Pancreas (tissue), 10 donors: ENCODE data around the gene GXYLT2. TPM values are rescaled to one million over a fixed set of nuclear protein-coding genes. Genes with fewer than 3 reads are reported as not detected.

ENCODE experiments used
- ATAC-seq, 4 donors: fragments of 200-7000 bp; cut with Tn5 transposase; one replicate each; pipeline versions ENCODE4 v1.8.0 to v1.9.1; 2020; ENCODE audit warnings: mild to moderate bottlenecking in 4 of 4, moderate library complexity in 4 of 4
- DNase-seq, 6 donors: peaks; one replicate each; pipeline ENCODE4 v3.0.0-alpha.2; 2020
- FAIRE-seq: peaks from 2 replicates; lab custom pipeline; 2012; peaks lifted over from hg19 to GRCh38; lab: Jason Lieb, UNC
- H3K27ac ChIP-seq, 4 donors: fragments of 200-600 bp; sonication (generic); 1 replicate in 3 of 4; 2 replicates in 1 of 4; pipeline versions ENCODE4 v1.5.0 to v1.8.0; 2020
- H3K27me3 ChIP-seq, 4 donors: fragments of 200-600 bp; one replicate each; pipeline ENCODE4 v1.8.0; 2021
- H3K36me3 ChIP-seq, 3 donors: fragments of 200-600 bp; sonication (generic) in 1 of 3; one replicate each; pipeline versions ENCODE4 v1.5.0 to v1.8.0; 2020 to 2021
- H3K4me1 ChIP-seq, 3 donors: fragments of 200-600 bp; one replicate each; pipeline ENCODE4 v1.8.0; 2021
- H3K4me3 ChIP-seq, 4 donors: fragments of 200-600 bp; sonication (generic) in 2 of 4; one replicate each; pipeline versions ENCODE4 v1.5.0 to v1.8.0; 2020 to 2021
- H3K9me3 ChIP-seq, 4 donors: fragments of 200-600 bp; one replicate each; pipeline ENCODE4 v1.8.0; 2021
- CTCF ChIP-seq, 4 donors: fragments of 200-600 bp; sonication (generic) in 3 of 4; IDR thresholded peaks; one replicate each; pipeline versions ENCODE4 v1.5.0 to v1.8.0; 2021; ENCODE audit warnings: antibody characterized with exemption in 4 of 4
- WGBS, 2 donors: extraction: QIAGEN DNeasy Blood & Tissue Kit; methylation state at CpG; one replicate each; pipeline ENCODE4 v1.1.7; 2013; 5-methylcytosine and 5-hydroxymethylcytosine counted together
- intact Hi-C, 3 donors: fragments of 100-400 bp; cut with DNase I; formaldehyde crosslinking; loops; one replicate each; pipeline versions ENCODE4 v1.11.1 to v1.14.2; 2022
- polyA plus RNA-seq, 2 donors: library from polyadenylated mRNA; stranded (reverse); fragments of 200-250 nt; gene quantifications; one replicate each; pipeline ENCODE4 v1.2.3, GENCODE V29; 2013
- total RNA-seq, 6 donors: library from RNA; stranded (reverse); fragmentation: NEBNext Ultra II Directional in 4 of 6; extraction: Animal tissue kit (Norgen Biotek cat#: 25700) in 4 of 6; gene quantifications; one replicate each; pipeline versions ENCODE4 v1.2.1 to v1.2.4, GENCODE V29; 2021 to 2023
- donor health status: healthy with polysubstance abuse.
- donor health status: DM: no; HTN: no; CAD: no; lungs with moderate emphysema.
- donor health status: DM: no; HTN: no; CAD: no.
- donor health status: control.
- donor health status: control.
- donor health status: Bipolar disorder and iron deficiency.
- donor health status: DM: yes; HTN: yes; CAD: no.
- donor health status: DM: no; HTN: no; CAD: no.
- donor health status: DM: no; HTN: no; CAD: no.
- donor health status: DM: yes; HTN: yes; CAD: no.

Gene GXYLT2
- total and polyA plus RNA-seq, 8 donors, result 0.19 to 7.5 (median 4.2) TPM

- TF ChIP-seq CTCF (IDR thresholded peaks at IDR 0.05), result no peak
- FAIRE-seq (no peak), ATAC-seq (no peak), DNase-seq (no peak)
- Histone ChIP-seq H3K4me1 (no peaks in the 10 kb centered on the region), H3K27ac (no peak overlapping the region), H3K4me3 (no peak overlapping the region), H3K36me3 (no peaks in the 10 kb centered on the region), H3K9me3 (no peaks in the 10 kb centered on the region), H3K27me3 (no peaks in the 10 kb centered on the region)
- 78 to 90% methylated on average over 6 of the region's 6 CpGs for WGBS, 2 donors
- intact Hi-C loops, result no loop called here
Observed at GRCh38 chr3:72951259-72951722, 63.4 kb downstream of the GXYLT2 start.

- WGBS, 2 donors, result 80 to 84% methylated on average over 7 of the region's 7 CpGs
- FAIRE-seq (no peak), ATAC-seq (no peak), DNase-seq (no peak)
- H3K4me3 ChIP-seq, result no peak overlapping the region
- H3K27me3 ChIP-seq, result no peaks in the 10 kb centered on the region
- H3K9me3 ChIP-seq, result no peaks in the 10 kb centered on the region
- TF ChIP-seq CTCF (IDR thresholded peaks at IDR 0.05), result no peak
- no peak overlapping the region for H3K27ac ChIP-seq
- H3K4me1 ChIP-seq, result no peaks in the 10 kb centered on the region
- H3K36me3 ChIP-seq, result no peaks in the 10 kb centered on the region
- intact Hi-C loops, result no loop called here
Observed at GRCh38 chr3:72953325-72953956, 65.6 kb downstream of the GXYLT2 start.

DNA sequence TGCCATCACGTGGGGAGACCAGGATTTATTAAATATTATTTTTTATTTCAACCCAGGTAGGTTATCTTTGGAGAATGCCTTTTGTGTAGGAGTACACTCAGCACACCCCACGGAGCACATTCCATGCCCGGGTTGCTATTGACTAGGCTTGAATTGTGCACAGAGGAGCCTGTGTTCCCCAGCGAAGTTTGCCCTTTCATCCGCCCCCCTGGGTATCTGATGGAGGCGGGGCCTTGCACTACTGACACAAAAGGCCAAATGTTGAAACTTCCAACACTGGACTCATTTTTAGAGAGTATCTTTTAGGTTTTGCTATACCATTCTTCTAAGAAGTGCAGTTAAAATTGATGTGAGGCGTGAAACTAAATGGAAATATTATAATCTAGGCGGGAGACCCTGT lies 69.5 kb downstream of the GXYLT2 start:
- Histone ChIP-seq H3K4me1 (peaks cover 0 to 9% (median 0%) of the 10 kb centered on the region in 3 donors), H3K36me3 (no peaks in the 10 kb centered on the region), H3K4me3 (no peak overlapping the region), H3K9me3 (no peaks in the 10 kb centered on the region), H3K27ac (peak overlapping the region in 2 of 4 donors; percentile 11 to 35), H3K27me3 (no peaks in the 10 kb centered on the region)
- DNase-seq (peak in 3 of 6 donors; percentile 45 to 52 (median 47)), ATAC-seq (peak; percentile 55 to 87 (median 68)), FAIRE-seq (no peak)
- no peak for TF ChIP-seq CTCF (IDR thresholded peaks at IDR 0.05)
- 63 to 72% methylated on average over 8 of the region's 8 CpGs for WGBS, 2 donors
- intact Hi-C loops, result no loop called here

DNA sequence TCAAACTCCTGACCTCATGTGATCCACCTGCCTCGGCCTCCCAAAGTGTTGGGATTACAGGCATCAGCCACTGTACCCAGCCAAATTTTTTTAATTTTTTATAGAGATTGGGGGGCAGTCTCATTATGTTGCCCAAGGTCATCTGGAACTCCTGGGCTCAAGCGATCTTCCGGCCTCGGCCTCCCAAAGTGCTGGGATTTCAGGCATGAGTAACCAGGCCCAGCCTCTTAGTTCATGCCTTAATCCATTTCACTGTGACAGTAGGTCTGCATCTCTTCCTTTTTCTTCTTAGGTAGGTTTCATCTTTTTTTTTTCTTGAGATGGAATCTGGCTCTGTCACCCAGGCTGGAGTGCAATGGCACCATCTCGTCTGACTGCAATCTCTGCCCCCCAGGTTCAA lies 71.5 kb downstream of the GXYLT2 start:
- no peaks in the 10 kb centered on the region for H3K27me3 ChIP-seq
- FAIRE-seq (no peak), DNase-seq (no peak), ATAC-seq (no peak)
- H3K36me3 ChIP-seq, result no peaks in the 10 kb centered on the region
- intact Hi-C loops, result no loop called here
- 97% methylated on average over 5 of the region's 5 CpGs for WGBS, 2 donors
- peaks cover 0 to 9% (median 0%) of the 10 kb centered on the region in 3 donors for H3K4me1 ChIP-seq
- no peaks in the 10 kb centered on the region for H3K9me3 ChIP-seq
- TF ChIP-seq CTCF (IDR thresholded peaks at IDR 0.05), result no peak
- no peak overlapping the region for H3K27ac ChIP-seq
- no peak overlapping the region for H3K4me3 ChIP-seq
